CD4-positive, alpha-beta T cell treated with Interleukin-4 for 1 hour (primary cell): ENCODE measurements around the gene GIGYF1.
A peak's percentile ranks its signal among the peaks of the same experiment; 100 is the strongest.
"Not testable (repeated sequence)": the region's sequence is repeated elsewhere in the genome, so short reads cannot be mapped to it uniquely, and the experiment has no call there.

ENCODE experiments used
- DNase-seq, 2 donors: peaks; one replicate each; pipeline ENCODE4 v3.0.0-alpha.2; 2020 to 2022

Gene GIGYF1

GRCh38 chr7:100671353-100672327 is 22.4 kb downstream of the GIGYF1 start:
- no peak for DNase-seq

- no peak for DNase-seq
These were observed 24.0 kb downstream of the GIGYF1 start for GRCh38 chr7:100670074-100670473.

GRCh38 chr7:100669106-100669505 is 24.9 kb downstream of the GIGYF1 start:
- DNase-seq: not testable (repeated sequence)

GRCh38 chr7:100668069-100668449 is 26.0 kb downstream of the GIGYF1 start:
- DNase-seq: no peak

- no peak for DNase-seq
These were observed 26.6 kb downstream of the GIGYF1 start for GRCh38 chr7:100667331-100668068.

GRCh38 chr7:100665168-100665726 is 28.8 kb downstream of the GIGYF1 start:
- no peak for DNase-seq

GRCh38 chr7:100662194-100662776 is 31.8 kb downstream of the GIGYF1 start:
- not testable (repeated sequence) for DNase-seq

- DNase-seq: peak; percentile 56
These were observed 38.0 kb downstream of the GIGYF1 start, which contains the start of gene ACTL6B for GRCh38 chr7:100655908-100656674. ACTL6B (minus strand) TSS chr7:100656448; CDS start chr7:100656354, 94 bp downstream.

- DNase-seq: no peak
These were observed 38.9 kb downstream of the GIGYF1 start for GRCh38 chr7:100654908-100655831.

GRCh38 chr7:100649826-100650565 is 44.1 kb downstream of the GIGYF1 start:
- no peak for DNase-seq

GRCh38 chr7:100642534-100642907 is 51.5 kb downstream of the GIGYF1 start:
- DNase-seq: peak; percentile 39 to 57

GRCh38 chr7:100641860-100642533 is 52.1 kb downstream of the GIGYF1 start:
- no peak for DNase-seq

- DNase-seq: no peak
These were observed 52.6 kb downstream of the GIGYF1 start, which contains the start of gene TFR2 for GRCh38 chr7:100641463-100641859. TFR2 (minus strand) TSS chr7:100641552; CDS start chr7:100641509, 43 bp downstream.

- DNase-seq: no peak
These were observed 53.3 kb downstream of the GIGYF1 start for GRCh38 chr7:100640517-100641440.

- no peak for DNase-seq
These were observed 54.0 kb downstream of the GIGYF1 start for GRCh38 chr7:100639995-100640516.

GRCh38 chr7:100632951-100633717 is 60.9 kb downstream of the GIGYF1 start:
- peak; percentile 59 to 68 for DNase-seq

- DNase-seq: no peak
These were observed 64.0 kb downstream of the GIGYF1 start for GRCh38 chr7:100630066-100630465.
